Stimulated activated CD8-positive, alpha-beta memory T cell treated with anti-CD3 and anti-CD28 coated beads, Interleukin-15, amount 100 ng/mL, for 24 hours (primary cell): ENCODE results near the gene PPP1R7.

Experiments used
- DNase-seq: peaks from one replicate; pipeline ENCODE4 v3.0.0-alpha.2; 2020; ENCODE audit warnings: low read depth

Gene PPP1R7

DNA sequence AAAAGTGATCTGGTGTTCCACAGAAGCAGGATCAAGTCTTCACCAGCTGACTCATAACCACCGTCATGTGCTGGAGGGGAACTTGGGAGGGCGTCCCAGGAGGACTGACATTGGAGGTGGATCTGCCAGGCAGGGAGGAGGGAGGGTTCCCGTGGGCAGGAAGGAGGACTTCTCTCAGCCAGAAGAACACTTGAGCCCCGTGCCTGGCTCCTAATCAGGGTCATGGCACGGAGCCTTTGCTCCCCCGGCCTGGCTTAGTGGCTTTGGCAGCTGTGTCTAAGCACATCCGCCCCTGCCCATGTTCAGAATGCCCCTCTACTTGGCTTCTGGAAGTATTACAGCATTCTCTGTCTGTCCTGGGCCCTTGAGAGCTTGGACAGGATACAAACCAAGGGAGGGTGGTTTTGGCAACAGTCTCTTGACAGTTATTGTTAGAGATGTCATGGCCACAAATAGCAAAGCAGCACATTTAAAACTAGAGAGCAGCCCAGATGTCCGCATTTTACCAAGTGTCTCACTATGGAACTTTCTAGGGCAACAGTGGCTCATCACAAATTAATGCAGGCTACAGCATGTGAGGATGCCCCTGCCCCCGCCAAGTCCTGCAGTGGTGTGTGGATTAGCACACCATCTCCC is 11.5 kb downstream of the PPP1R7 start:
- no peak for DNase-seq

DNA sequence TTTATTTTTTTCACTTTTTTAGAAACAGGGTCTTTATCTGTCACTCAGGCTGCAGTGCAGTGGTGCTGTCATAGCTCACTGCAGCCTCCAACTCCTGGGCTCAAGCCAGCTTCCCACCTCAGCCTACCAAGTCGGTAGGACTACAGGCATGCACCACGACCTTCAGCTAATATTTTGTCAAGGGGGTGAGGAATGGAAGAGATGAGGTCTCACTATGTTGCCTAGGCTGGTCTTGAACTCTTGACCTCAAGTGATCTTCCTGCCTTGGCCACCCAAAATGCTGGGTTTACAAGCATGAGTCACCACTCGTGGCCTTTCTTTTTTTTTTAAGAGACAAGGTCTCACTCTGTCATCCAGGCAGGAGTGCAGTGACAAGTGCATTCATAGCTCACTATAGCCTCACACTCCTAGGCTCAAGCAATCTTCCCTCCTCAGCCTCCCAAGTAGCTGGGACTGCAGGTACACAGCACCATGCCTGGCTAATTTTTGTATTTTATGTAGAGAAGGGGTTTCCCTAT is 13.4 kb downstream of the PPP1R7 start:
- no peak for DNase-seq

DNA sequence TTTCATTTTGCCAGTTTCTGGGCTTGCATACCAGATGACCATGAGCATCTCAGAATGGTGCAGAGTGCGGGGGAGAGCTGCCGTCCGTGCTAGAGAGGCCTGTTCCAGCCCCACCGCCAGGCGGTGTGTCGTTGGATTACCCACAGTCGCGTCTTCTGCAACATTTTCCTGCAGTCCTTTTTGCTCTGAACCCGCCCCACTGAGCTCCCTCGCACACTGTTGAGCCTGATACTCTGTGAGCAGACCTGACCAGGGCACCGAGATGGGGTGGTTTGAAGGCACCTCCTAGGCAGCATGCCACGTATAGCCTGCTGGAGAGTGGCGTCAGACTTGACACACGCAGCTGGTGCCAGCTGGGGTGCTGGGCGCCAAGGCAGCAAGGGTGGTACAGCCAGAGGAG is 18.1 kb downstream of the PPP1R7 start:
- DNase-seq = no peak

DNA sequence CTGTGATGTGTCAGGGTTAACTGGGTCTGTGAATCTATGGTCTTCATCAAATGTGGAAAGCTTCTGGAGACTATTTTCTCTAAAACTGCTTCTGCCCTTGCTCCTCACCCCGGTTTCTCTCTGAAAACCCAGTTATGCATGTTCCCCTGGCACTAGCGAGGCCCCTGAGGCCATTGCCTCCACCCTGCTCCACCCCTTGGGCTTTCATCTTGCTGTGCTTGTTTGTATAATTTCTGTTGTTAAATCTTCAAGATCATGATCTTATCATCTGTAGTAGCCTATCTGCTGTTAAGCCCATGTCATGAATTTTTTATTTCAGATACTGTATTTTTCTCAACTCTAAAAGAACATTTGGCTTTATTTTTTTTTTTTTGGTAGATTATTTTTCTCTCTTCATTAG is 23.3 kb downstream of the PPP1R7 start:
- no peak for DNase-seq

DNA sequence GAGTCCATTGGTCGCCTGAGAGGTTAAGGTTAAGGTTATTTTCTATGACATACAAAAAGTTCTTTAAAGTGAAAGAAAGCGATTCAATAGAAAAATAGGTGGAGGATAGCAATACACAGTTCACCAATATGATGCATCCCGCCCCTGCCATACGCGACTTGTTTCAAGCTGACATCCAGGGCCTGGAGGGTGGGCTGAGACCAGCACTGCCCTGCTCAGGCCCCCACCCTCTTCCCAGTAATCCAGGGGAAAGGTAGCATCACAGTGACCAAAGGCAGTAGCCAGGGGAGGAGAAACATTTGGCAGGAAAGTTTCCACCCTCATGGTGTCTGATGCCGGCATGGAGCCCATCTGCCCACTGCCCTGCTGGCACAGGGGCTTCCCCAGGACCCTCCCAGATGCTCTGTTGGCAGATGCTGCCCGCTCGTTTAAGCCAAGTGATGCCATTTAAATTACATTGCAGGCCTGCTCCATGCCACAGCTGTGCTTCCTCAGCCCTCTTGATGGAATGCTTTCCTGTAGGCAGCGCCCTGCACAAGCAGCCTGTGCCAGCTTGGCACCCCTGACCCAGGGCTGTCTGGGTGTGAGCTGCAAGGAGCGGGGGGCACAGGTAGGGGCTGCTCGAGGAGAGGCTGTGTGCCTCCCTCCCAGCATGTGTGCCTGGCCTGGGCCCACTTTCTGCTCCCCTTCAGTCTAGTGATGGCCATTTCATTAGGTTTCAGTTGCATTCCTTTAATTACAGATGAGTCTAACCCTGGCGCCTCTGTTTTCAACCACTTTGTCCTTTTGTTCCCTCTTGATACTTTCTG is 27.5 kb downstream of the PPP1R7 start:
- DNase-seq = no peak

DNA sequence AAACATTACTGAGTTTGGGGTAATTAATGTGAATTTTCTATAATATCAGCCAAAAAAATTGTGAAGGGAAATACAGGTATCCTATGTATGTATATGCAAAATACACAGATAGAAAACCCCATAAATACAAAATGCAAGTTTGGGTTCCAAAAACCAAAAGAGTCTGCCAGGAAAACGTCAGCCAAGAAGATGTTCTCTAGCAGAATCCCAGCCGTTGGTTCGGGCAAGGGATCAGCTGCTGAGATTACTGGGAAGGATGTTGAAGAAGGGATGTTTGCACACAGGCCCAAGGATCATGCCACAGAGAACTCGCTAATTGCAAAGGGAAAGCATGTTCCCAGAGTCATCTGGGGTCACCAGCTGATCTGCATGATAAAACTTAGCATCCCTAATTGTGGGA is 28.7 kb downstream of the PPP1R7 start:
- no peak for DNase-seq

DNA sequence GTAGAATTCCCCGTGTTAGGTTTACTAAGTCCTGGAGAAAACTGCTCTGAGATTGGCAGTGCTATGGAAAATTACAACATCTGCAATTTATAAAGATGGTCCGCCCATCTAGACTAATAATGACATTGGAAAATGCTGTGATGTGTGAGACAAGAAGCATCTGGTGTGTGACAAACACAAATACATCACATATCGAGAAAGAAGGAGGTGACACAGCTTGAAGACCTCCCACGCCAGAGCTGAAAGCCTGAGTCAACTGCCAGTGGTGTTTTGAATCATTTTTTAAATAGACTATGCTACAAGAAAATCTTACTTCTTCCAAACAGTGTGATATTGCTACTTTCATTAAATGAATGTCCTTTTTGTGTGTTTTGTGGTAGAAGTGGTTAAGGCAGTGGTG is 29.6 kb downstream of the PPP1R7 start:
- DNase-seq = no peak

DNA sequence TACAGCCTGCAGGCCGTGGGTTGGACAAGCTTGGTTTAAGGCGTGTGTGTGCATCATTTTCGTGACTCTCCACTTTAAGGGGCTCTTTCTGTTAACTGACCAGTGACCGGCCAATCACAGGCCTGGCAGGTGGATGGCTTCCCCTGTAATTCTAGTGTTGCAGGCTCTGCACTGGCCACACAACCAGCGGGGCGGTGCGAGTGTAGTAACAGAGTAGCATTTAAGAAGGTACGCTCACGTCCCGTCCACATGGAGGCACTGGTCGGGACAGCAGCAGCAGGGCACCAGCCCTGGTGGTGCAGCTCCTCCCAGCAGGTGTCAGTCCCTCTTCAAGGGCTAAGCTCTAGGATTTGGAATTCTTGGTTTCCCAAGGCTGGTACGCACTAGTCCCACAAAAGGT is 30.2 kb downstream of the PPP1R7 start:
- DNase-seq = no peak

DNA sequence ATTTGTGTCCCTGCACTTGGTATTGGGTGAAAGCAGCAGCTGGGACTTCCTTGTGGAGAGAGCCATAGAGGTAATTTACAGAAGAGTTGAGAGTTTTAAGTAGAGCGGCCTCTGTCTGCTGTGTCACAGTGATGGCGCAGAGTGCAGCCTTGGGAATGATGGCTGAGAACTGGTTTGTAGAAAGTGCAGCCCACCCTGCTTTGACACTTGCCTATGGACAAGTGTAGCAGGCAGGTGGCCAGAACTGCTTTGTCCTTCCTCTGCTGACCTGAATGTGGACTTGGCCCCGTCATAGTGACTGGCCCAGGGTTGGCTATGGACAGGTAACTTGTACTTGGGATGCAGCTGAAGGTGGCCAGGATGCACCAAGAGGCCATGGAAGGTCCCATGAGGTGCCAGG is 31.9 kb downstream of the PPP1R7 start:
- DNase-seq = no peak

DNA sequence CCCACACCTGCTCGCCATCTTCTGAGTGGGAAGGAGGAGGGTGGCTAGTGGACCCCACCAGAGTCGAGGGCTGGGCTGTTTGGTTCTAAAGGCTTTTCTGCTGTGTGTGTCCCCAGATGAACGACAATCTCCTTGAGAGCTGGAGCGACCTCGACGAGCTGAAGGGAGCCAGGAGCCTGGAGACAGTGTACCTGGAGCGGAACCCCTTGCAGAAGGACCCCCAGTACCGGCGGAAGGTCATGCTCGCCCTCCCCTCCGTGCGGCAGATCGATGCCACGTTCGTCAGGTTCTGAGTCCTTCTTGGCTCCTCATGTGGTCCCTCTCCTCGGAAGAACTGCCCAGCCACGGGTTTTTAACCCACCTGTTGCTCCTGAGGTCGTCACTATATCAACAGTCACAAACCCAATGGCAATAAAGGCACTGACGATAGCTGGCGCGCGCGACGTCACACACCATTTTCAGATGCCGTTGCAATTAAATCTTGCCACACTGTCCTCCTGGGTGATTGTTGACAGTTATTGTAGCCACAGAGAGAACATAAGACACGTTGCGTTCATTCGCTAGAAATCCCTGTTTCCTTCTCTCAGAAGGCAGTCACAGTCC is 32.4 kb downstream of the PPP1R7 start:
- DNase-seq = no peak

DNA sequence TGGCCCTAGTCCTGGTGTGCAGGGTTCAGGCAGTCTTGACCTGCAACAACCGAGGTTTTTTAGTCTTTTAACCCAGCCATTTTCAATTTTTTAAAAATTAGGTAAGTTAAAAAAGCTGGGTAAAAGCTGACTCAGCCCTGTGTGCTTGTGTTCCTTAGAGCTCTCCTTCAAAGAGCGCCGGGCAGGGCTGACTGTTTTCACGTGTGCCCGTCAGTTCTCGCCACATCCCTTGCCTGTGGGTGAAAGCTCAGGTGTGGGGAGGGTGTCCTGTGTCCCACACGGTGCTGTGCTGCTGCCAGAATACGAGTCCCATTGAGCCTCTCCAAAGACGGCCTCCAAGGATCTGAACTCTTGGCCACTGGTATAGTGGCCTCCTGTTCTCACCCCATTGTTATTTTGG is 33.0 kb downstream of the PPP1R7 start:
- no peak for DNase-seq

DNA sequence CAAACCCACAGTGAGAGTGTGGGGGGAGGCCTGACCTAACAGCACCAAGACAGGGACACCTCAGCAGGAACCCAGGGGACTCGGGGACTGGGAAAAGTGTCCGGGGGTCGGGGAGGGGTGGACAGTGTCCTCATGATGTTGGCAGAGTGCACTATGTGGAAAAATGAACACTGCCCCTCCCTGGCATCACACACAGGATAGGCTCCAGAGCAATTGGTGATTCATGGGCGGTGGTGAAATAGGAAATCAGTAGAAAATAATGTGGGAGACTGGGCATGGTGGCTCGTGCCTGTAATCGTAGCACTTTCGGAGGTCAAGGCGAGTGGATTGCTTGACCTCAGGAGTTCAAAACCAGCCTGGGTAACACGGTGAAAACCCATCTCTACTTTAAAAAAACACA is 34.6 kb downstream of the PPP1R7 start:
- no peak for DNase-seq

DNA sequence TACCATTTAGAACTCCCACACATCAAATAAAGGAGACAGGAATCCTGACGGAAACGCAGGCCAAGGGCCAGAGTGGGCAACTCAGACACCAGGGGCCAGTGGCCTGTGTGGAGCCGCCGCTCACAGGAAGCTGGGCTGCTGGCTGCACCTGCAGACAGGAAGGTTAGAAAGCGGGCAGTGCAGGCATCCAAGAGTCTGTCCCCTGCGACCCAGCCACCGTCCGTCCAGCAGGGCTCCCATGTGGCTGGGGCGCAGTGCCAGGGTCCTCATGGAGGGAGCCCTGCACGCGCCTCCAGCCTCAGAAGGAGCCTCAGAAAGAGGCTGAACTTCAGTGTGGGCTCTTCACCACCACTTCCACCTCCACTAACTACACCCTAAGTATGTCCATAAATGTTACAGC is 35.7 kb downstream of the PPP1R7 start:
- DNase-seq = no peak

DNA sequence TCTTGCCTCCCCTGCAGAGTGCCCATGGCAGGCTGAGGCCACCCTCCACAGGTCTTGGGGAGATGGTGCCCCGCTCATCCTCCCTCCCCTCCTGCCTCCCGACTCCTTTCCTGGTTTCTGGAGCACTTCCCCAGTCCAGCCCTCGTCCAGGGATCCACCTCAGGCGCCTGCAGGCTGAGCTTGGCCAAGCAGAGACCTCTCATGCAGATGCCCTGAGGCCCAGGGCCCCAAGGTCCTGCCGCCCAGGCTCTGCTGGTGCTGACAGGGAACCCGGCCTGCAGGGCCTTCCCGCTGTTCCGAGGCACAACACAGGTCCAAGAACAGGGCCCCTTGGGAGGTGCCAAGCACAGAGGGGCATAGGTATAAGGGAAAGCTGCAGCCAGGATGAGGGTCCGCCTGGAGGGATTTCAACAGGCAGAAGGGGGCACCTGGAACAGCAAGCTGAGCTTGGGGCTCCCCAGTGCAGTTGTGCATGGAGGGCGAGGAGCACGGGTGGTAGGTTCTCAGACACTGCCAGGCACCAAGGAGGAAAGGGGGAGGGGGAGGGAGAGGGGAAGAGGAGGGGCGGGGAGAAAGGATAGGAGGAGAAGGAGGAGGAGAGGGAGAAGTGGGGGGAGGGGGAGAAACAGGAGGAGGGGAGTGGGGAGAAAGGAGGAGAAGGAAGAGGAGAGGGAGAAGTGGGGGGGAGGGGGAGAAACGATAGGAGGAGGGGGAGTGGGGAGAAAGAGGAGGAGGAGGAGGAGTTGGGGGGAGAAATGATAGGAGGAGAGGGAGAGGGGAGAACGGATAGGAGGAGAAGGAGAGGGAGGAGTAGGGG is 37.0 kb downstream of the PPP1R7 start:
- no peak for DNase-seq

DNA sequence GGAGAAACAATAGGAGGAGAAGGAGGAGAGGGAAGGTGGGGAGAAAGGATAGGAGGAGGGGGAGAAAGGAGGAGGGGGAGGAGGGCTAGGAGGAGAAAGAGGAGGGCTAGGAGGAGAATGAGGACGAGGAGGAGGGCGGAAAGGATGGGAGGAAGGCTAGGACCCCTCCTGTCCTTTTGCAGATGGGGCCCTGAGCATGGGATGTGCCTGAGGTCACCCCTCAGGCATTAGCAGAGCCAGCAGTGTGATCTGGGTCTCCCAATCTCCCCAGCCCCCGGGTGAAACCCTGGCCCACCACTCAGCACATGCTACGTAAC is 37.6 kb downstream of the PPP1R7 start:
- no peak for DNase-seq

DNA sequence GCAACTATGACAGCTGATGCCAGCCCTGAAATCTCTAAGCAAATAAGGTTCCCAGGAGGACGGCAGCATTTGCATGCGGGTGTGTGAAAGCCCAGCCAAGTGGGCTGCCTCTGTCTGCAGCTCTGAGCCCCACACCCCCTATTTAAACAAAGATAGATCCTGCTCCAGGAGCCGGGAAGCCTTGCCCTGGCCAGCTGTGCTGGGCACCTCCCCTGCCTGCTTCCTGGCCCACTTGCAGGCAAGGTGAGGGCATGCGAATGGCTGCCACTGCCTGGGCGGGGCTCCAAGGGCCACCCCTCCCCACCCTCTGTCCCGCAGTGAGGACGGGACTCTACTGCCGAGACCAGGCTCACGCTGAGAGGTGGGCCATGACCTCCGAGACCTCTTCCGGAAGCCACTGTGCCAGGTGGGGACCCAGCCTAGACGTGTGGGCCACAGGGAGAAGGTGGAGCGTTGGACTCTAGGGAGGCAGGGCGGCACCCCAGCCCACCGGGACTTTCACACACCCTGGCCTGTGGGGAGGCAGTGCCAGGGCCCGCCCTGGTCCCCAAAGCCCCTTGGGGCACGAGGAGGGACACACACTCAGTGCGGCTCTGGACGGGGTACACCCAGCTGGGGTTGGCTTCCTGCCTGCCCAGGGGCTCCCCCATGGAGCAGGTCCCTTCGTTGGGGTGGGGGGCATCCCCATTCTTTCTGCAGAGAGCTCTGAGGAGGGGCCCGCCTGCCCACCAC is 38.3 kb downstream of the PPP1R7 start, which contains the start of gene ANO7:
Gene ANO7 (plus strand): TSS at position 317 of the 732 bp plus-strand sequence. CDS start 1,387 bp downstream, outside the sequence.
- no peak for DNase-seq

DNA sequence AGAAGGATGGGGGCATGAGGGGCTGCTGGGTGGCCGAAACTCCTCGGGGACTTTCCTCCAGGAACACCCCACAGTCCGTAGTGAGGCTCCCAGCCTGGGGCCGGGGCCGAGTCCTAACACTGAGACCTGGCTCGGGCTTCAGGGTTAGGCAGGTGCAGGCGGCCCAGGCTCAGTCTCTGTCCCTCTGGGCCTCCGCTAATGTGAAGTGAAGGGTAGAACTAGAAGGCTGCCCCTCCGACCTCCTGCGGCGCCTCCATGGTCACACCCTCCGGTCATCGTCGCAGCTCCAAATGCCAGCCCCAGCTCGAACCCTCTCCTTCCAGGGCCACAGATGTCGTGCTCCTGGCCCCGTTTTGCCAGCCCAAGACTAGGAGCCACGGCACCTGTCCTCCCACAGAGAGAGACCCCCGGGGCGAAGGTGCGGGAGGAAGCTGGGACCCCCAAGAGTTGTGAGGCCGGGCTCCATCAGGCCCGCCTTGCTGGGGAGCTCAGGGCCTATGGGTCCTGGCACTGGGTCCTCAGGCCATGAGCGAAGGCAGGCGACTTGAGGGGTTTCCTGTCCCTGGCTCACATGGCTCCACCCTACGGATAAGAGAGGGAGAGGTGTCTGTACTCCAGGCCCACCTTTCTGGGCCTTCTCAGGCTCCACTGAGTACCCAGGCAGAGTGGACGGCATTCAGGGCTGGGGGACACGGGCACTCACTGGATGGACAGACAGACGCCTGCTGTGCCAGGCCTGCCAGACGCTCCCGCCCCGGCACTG is 39.0 kb downstream of the PPP1R7 start:
- no peak for DNase-seq

DNA sequence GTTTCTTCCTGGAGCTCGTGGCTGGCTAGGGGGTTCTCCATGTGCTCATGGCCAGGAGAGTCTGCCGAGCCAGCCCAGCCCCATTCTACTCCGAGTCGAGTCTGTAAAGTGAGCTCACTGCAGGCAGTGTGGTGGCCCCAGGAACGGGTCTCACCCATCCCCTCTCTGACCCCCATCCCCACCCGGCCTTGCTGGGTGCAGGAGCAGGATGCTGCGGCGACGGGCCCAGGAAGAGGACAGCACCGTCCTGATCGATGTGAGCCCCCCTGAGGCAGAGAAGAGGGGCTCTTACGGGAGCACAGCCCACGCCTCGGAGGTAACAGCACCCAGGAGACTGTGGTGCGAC is 39.6 kb downstream of the PPP1R7 start:
- no peak for DNase-seq

DNA sequence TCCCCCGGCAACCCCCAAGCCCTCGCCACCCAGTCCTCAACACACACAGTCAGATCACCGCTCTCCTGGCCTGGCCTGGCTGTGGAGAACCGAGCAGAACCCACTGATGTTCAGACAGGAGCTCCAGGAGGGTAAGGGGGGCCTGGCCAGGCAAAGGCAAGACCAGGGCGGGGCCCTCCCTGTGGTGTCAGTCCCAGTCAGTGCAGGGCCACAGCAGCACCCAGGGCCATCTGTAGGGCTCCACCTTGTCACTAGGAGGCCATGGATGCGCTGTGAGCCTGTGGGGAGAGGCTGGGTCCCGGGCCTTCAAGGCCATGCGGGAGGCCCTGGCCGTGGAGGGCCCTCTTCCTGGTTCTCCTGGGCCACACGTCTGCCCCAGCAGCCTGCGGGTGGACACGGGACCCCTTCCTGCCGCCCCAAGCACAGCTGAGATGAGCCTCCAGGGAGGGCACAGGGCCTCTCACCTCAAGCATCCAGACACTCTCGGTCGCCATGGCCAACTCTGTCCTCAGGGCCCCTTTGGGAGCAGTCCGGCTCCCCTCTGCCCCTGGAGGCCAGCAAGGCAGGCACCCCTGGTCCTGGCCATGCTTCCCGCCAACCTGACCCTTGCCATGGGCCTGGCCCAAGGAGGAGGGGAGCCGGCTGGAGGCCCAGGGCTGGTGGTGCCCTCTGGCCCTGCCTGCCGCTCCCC is 40.2 kb downstream of the PPP1R7 start:
- no peak for DNase-seq

DNA sequence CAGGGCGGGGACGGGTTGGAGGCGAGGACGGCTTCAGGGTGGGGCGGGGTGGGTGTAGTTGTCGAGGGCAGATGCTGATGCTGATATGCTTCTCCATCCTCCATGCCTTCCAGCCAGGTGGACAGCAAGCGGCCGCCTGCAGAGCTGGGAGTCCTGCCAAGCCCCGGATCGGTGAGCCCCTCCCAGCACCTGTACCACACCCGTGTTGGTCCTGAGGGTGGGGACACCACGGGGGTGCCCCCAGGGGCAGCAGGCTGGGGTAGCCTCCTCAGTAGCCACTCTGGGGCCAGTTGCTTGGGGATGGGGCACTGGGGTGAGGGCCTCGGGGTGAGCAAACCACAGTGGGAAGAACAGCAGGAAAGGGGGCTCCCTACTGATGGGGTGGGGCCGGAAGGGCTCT is 40.8 kb downstream of the PPP1R7 start:
- DNase-seq = no peak
